ENCODE results near the gene SRGAP2C.
"Not testable (repeated sequence)": the region's sequence is repeated elsewhere in the genome, so short reads cannot be mapped to it uniquely, and the experiment has no call there.

Gene SRGAP2C

DNA sequence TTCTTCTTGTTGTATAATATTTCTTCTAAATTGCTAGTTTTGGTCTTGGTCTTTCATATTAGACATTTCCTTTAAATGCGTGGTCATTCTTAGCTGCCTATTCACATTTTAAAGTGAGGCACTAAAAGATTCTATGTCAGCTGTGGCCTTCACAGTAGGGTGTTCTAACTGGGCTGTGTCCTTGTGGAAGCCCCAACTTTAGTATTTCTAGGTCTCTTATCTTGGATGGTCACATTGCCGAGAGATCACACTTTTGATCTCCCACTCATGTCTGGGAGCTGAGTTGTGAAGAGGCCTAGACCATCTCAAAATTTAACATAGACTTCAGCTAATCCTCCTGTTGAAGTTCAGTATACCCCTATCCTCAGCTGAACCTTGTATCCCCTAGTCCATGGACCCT, 185.2 kb downstream of the SRGAP2C start:
- H3K4me3 Mint-ChIP-seq; H3K36me3 Mint-ChIP-seq (ENCODE audit: low read depth); DNase-seq; H3K27me3 Mint-ChIP-seq (ENCODE audit: low read depth, poor library complexity); H3K4me1 Mint-ChIP-seq; H3K9me3 Mint-ChIP-seq; H3K27ac Mint-ChIP-seq: not testable (repeated sequence)

DNA sequence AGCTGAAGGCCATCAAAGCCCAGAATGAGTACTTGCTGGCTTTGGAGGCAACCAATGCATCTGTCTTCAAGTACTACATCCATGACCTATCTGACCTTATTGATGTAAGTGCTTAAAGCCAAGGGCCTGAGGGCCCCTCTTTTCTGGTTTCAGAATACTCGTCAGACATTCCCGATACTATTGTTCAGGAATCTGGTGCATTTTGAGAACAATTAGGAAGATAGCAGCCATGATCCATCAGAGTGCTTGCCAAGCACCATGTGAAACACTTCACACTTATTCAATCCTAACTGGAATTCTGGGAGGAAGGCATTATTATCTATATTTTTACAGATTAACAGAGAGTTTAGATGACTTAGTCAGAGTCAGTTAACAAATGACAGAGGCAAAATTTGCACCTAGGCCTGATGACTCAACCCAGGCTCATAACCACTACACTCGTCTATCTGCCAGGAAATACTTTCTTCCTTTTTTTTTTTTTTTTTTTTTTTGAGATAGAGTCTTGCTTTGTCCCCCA, 190.1 kb downstream of the SRGAP2C start:
- H3K27me3 Mint-ChIP-seq (ENCODE audit: low read depth, poor library complexity); H3K9me3 Mint-ChIP-seq: not testable (repeated sequence)

GRCh38 chr1:121376986-121377385, 192.2 kb downstream of the SRGAP2C start:
- not testable (repeated sequence) for H3K27me3 Mint-ChIP-seq (ENCODE audit: low read depth, poor library complexity); H3K36me3 Mint-ChIP-seq (ENCODE audit: low read depth); H3K4me3 Mint-ChIP-seq; H3K4me1 Mint-ChIP-seq; H3K27ac Mint-ChIP-seq; H3K9me3 Mint-ChIP-seq; DNase-seq

More for the DNA sequence above, 190.1 kb downstream of the SRGAP2C start:
- not testable (repeated sequence) for DNase-seq; H3K4me1 Mint-ChIP-seq; H3K36me3 Mint-ChIP-seq (ENCODE audit: low read depth); H3K4me3 Mint-ChIP-seq; H3K27ac Mint-ChIP-seq

DNA sequence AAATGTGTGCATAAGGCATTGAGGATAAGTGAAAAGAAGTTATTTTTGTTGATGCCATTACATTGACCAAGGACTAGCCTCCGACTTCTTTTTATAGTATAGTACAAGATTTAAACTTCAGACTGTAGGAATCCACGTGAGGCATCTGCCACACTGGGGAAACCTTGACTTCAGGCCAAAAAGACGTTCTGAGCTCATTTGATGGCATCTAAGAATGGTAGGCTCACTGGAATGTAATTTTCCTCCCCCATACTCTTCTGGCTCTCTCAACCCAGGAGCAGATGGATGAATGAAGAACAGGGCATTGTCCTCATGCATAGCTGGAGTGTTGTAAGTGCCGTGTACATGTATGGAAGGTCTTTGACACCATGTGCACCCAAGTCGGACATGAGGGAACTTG, 194.0 kb downstream of the SRGAP2C start:
- H3K27ac Mint-ChIP-seq; H3K36me3 Mint-ChIP-seq (ENCODE audit: low read depth); H3K4me3 Mint-ChIP-seq; H3K4me1 Mint-ChIP-seq; DNase-seq; H3K27me3 Mint-ChIP-seq (ENCODE audit: low read depth, poor library complexity); H3K9me3 Mint-ChIP-seq: not testable (repeated sequence)

- not testable (repeated sequence) for H3K4me1 Mint-ChIP-seq; DNase-seq; H3K27me3 Mint-ChIP-seq (ENCODE audit: low read depth, poor library complexity); H3K27ac Mint-ChIP-seq; H3K36me3 Mint-ChIP-seq (ENCODE audit: low read depth); H3K9me3 Mint-ChIP-seq; H3K4me3 Mint-ChIP-seq
These were observed 200.0 kb downstream of the SRGAP2C start for GRCh38 chr1:121384754-121385153.

DNA sequence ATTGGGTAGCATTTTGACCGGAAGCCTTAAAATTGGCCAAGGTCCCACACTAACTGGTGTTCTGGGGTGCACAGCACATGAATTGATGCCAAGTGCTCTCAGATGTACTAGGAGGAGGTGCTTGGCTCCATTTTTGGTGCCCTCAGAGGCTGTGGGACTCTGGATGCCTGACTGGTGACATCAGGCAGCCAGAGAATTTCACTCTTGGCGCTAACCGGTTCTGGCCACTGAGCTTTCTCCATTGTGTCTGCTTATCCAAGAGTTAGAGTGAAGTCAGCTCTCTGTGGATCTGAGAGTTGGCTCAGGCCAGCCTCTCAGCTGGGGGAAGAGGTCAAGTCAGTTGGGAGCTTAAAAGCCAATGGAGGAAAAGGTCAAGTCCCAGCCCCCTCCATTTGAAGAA, 200.4 kb downstream of the SRGAP2C start:
- not testable (repeated sequence) for H3K27ac Mint-ChIP-seq; DNase-seq; H3K27me3 Mint-ChIP-seq (ENCODE audit: low read depth, poor library complexity); H3K36me3 Mint-ChIP-seq (ENCODE audit: low read depth); H3K4me1 Mint-ChIP-seq; H3K9me3 Mint-ChIP-seq; H3K4me3 Mint-ChIP-seq

- not testable (repeated sequence) for DNase-seq; H3K27ac Mint-ChIP-seq; H3K36me3 Mint-ChIP-seq (ENCODE audit: low read depth); H3K4me3 Mint-ChIP-seq; H3K27me3 Mint-ChIP-seq (ENCODE audit: low read depth, poor library complexity); H3K9me3 Mint-ChIP-seq; H3K4me1 Mint-ChIP-seq
These were observed 201.0 kb downstream of the SRGAP2C start for GRCh38 chr1:121385563-121386288.

- H3K9me3 Mint-ChIP-seq; H3K27me3 Mint-ChIP-seq (ENCODE audit: low read depth, poor library complexity); DNase-seq; H3K4me1 Mint-ChIP-seq; H3K27ac Mint-ChIP-seq; H3K36me3 Mint-ChIP-seq (ENCODE audit: low read depth); H3K4me3 Mint-ChIP-seq: not testable (repeated sequence)
These were observed 201.7 kb downstream of the SRGAP2C start for GRCh38 chr1:121386319-121386948.

DNA sequence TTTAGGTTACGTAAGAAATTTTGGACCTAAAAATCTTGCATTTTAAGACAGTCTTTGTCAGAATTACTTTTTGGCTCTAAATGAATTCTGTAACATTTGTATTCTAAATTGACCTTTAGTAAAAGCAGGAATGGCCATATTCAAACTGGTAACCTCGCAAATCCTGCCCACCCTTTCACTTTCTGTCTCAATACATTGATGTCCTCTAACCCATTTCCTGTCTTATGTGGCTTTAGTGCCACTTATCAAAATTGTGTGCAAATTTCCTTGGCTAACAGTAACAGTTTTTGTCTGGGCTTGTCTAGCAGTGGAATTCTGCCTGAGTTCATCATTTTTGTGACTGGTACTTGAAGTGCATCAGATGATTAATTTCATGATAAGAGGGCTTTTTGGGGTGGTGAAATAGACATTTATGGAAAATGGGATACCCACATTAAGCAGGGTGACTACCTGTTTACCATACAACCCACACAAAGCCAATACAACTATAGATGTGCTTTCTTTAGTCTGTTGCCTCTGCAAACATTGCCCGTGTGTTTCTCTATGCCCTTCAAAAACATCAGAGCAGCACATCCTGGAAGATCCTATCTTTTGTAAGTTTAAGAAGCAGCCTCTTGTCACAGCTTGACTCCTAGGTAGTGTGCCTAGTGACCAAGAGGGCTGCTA, 205.3 kb downstream of the SRGAP2C start:
- not testable (repeated sequence) for H3K4me3 Mint-ChIP-seq; DNase-seq; H3K36me3 Mint-ChIP-seq (ENCODE audit: low read depth); H3K27ac Mint-ChIP-seq; H3K27me3 Mint-ChIP-seq (ENCODE audit: low read depth, poor library complexity); H3K9me3 Mint-ChIP-seq; H3K4me1 Mint-ChIP-seq

DNA sequence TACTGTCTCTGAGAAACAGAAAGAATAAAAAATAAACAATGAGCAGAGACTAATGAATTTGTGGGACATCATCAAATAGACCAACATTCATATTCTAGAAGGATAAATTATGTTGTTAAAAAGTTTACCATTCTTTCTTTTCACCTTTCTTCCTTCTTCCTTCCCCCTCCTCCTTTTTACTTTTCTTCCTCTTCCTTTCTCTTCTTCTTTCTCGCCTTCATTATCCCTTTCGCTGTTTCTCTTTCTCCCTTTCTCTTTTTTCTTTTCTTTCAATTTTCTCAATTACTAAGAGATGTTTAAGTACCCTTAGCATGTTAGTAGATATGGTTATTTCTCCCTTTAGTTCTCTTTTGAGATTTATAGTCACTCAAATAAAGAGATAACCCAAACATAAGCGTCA, 207.4 kb downstream of the SRGAP2C start:
- H3K27me3 Mint-ChIP-seq (ENCODE audit: low read depth, poor library complexity) = peaks cover 14% of the 10 kb centered on the region
- H3K4me1 Mint-ChIP-seq; H3K27ac Mint-ChIP-seq; H3K9me3 Mint-ChIP-seq; H3K36me3 Mint-ChIP-seq (ENCODE audit: low read depth); H3K4me3 Mint-ChIP-seq; DNase-seq: not testable (repeated sequence)

DNA sequence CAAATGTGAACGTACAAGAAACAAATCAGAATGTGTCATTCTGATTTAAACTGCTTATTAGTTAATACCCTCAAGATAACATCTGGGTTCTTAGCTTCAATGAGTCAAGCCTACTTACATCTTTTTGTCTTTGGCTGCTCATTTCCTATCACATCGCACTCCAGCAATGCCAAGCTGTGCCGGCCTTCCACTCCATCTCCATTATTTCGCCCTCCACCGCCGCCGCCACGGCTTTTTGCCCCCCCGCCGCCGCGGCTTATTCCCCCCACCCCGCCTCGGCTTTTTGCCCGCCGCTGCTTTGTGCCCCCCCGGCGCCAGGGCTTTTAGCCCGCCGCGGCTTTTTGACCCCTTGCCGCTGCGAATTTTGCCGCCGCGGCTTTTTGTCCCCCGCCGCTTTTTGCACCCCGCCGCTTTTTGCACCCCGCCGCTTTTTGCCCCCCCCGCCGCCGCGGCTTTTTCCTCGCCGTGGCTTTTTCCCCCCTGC, 211.0 kb downstream of the SRGAP2C start:
- peaks cover 10% of the 10 kb centered on the region for H3K9me3 Mint-ChIP-seq
- DNase-seq = peak; percentile 25
- not testable (repeated sequence) for H3K4me1 Mint-ChIP-seq, H3K27ac Mint-ChIP-seq
- peaks cover 10% of the 10 kb centered on the region for H3K36me3 Mint-ChIP-seq (ENCODE audit: low read depth)
- peak overlapping the region; percentile 85 for H3K4me3 Mint-ChIP-seq
- H3K27me3 Mint-ChIP-seq (ENCODE audit: low read depth, poor library complexity) = peaks cover 22% of the 10 kb centered on the region

DNA sequence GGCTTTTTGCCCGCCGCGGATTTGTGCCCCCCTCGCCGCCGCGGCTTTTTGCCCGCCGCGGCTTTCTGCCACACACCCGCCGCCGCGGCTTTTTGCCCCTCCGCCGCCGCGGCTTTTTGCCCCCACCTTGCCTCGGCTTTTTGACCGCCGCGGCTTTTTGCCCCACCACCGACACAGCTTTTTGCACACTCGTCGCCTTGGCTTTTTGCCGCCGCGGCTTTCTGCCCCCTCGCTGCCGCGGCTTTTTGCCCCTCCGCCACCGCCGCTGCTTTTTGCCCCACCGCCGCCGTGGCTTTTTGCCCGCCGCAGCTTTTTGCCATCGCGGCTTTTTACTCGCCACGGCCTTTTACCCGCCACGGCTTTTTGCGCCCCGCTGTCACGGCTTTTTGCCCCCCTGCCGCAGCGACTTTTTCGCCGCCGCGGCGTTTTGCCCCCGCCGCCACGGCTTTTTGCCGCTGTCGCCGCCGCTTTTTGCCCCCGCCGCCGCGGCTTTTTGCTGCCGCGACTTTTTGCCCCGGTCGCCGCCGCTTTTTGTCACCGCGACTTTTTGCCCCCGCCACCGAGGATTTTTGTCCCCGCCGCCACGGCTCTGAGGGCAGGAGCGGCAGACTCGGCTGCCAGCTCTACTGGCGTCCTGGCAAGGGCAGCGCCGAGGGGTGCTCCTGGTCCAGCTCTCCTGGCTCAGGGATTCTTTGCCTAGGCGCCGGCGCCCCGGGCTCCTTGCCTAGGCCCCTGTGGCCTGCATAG, 211.7 kb downstream of the SRGAP2C start:
- DNase-seq = peak; percentile 26
- Mint-ChIP-seq H3K4me3 (peak overlapping the region; percentile 88), H3K27me3 (ENCODE audit: low read depth, poor library complexity) (peaks cover 22% of the 10 kb centered on the region), H3K9me3 (peaks cover 18% of the 10 kb centered on the region), H3K36me3 (ENCODE audit: low read depth) (peaks cover 18% of the 10 kb centered on the region), H3K4me1 (peaks cover 17% of the 10 kb centered on the region)
- not testable (repeated sequence) for H3K27ac Mint-ChIP-seq

DNA sequence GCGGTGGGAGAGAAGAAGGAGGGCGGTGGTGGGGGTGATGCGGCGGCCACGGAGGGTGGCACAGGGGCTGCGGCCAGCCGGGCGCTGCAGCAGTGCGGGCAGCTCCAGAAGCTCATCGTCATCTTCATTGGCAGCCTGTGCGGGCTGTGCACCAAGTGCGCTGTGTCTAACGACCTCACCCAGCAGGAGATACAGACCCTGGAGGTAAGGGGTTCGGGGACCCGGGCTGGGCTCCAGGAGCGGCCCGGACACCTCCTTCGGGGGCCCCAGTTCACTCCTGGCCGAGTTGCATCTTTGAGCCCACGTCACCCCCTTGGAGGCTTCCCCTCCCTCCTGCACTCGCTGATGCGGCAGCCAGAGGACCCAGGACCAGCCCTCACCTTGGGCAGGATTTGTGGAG, 212.3 kb downstream of the SRGAP2C start:
- Mint-ChIP-seq H3K9me3 (peaks cover 21% of the 10 kb centered on the region), H3K27me3 (ENCODE audit: low read depth, poor library complexity) (peaks cover 22% of the 10 kb centered on the region), H3K36me3 (ENCODE audit: low read depth) (peaks cover 18% of the 10 kb centered on the region), H3K4me3 (peak overlapping the region; percentile 88), H3K4me1 (peaks cover 20% of the 10 kb centered on the region)
- H3K27ac Mint-ChIP-seq, DNase-seq: not testable (repeated sequence)

DNA sequence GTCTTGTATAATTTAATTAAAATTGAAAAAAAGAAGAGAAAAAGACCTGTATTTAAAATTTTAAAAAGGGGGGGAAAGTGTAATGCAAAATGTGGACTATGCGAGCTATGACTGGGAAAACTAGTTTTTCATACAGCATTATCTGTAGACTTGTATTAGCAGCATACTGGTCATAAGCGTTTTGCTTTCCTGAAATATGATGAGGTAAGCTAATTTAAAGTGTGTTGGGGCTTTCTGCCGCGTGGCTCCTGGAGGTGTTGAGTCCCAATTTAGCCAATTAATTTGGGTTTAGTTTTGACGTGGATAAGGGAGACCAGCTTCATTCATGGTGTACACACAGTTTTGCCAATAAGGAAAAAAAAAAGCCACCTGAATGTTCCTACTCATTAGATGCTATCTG, 214.4 kb downstream of the SRGAP2C start:
- not testable (repeated sequence) for DNase-seq, H3K4me3 Mint-ChIP-seq, H3K27ac Mint-ChIP-seq
- peaks cover 22% of the 10 kb centered on the region for H3K27me3 Mint-ChIP-seq (ENCODE audit: low read depth, poor library complexity)
- H3K9me3 Mint-ChIP-seq = peaks cover 29% of the 10 kb centered on the region
- H3K4me1 Mint-ChIP-seq = peaks cover 21% of the 10 kb centered on the region
- H3K36me3 Mint-ChIP-seq (ENCODE audit: low read depth) = peaks cover 18% of the 10 kb centered on the region

All from nephron progenitor cell (in vitro differentiated cells).